Iris pigment epithelial cell (primary cell): ENCODE results near the gene DNAH1.

ENCODE experiments used
- DNase-seq: peaks from one replicate; pipeline ENCODE4 v3.0.0-alpha.2; 2011; ENCODE audit warnings: low read depth

The DNAH1 gene

DNA sequence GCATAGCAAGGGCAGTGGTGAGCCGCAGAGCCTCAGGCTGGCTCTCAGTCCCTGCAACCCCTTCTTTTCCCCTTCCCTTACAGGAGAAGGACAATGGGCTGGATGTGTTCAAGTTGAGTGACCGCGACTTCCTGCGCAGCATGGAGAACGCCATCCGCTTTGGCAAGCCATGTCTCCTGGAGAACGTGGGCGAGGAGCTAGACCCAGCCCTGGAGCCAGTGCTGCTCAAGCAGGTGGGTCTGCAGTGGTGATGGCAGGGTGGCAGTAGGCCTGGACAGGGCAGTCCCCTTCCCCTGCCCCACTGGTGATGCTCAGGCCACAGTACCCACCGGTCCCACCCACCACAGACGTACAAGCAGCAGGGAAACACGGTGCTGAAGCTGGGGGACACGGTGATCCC is 75.0 kb downstream of the DNAH1 start:
- DNase-seq, result no peak

DNA sequence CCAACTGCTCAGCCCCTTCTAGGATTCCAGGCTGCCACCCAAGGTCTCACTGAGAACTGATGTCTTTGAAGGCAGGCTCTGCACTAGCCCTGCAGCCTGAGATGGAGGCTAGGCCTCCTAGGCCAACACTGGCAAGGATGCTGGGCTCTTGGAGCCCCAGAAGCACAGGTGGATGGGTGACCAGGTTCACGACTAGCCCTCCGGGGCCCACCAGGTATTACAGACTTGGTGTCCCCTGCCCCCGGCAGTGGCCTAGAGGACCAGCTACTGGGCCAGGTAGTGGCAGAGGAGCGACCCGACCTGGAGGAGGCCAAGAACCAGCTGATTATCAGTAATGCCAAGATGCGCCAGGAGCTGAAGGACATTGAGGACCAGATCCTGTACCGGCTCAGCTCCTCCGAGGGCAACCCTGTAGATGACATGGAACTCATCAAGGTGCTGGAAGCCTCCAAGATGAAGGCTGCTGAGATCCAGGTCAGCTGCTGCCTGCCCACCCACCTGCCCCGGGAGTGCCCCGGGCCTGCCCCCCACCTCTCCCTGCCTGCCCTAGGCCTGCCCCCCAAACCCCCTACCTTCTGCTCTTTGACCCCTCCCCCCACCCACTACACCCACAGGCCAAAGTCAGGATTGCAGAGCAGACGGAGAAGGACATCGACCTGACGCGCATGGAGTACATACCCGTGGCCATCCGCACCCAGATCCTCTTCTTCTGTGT is 76.3 kb downstream of the DNAH1 start:
- no peak for DNase-seq

- no peak for DNase-seq
Observed at GRCh38 chr3:52393131-52393807, 77.2 kb downstream of the DNAH1 start.

DNA sequence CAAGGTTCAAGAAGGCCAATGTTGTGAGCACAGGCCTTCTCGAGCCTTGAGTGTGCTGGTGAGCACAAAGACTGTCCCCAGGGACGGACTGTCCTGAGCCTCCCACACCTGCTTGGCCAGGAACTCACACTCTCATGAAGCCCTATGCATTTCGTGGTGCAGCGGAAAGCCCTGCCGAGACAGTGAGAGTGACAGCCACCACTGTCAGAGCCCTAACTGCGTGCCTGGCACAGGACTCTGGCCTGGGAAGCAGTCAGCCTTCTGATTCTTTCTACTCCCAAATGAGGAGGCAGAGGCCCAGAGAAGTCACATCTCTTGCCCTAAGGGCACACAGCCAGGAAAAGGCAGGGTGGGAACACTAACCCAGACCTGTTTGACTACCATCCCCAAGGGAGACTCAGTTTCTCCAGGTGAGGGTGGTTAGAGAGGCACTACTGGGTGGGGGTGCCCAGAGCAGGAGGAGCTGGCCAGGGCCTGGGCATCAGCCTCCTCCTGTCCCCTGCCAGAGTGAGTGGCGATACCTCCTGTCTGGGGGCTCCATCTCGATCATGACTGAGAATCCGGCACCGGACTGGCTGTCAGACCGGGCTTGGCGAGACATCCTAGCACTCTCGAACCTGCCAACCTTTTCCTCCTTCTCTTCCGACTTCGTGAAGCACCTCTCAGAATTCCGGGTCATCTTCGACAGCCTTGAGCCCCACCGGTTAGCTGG is 78.0 kb downstream of the DNAH1 start:
- DNase-seq, result no peak

DNA sequence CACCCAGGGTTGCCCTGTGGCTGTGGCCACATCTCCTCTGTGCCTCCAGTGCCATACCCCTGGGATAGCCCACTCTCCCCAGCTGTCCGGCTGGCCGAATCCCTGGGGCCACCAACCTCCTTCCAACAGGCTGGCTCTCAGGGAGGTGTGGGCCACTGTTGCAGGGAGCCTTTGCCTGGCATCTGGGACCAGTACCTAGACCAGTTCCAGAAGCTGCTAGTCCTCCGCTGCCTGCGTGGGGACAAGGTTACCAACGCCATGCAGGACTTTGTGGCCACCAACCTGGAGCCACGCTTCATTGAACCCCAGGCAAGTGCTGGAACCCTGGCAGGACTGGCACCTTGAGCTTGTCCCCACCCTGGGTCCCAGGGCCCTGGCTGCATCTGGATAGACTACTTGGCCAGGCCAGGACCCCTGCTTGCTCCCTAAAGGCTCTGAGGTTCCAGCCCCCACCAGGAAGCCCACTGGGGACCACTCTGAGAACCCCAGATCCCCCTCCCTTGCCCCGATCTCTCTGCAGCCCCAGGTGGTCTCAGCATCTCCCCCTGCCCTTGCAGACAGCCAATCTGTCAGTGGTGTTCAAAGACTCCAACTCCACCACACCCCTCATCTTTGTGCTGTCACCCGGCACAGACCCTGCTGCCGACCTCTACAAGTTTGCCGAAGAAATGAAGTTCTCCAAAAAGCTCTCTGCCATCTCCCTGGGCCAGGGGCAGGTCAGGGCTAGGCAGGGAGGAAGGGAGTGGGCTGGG is 78.8 kb downstream of the DNAH1 start:
- DNase-seq, result no peak

- no peak for DNase-seq
Observed at GRCh38 chr3:52395503-52395865, 79.4 kb downstream of the DNAH1 start.

- no peak for DNase-seq
Observed at GRCh38 chr3:52396011-52396906, 80.1 kb downstream of the DNAH1 start.

GRCh38 chr3:52396907-52397591 is 80.9 kb downstream of the DNAH1 start:
- DNase-seq, result no peak

- no peak for DNase-seq
Observed at GRCh38 chr3:52397676-52398399, 81.7 kb downstream of the DNAH1 start.

DNA sequence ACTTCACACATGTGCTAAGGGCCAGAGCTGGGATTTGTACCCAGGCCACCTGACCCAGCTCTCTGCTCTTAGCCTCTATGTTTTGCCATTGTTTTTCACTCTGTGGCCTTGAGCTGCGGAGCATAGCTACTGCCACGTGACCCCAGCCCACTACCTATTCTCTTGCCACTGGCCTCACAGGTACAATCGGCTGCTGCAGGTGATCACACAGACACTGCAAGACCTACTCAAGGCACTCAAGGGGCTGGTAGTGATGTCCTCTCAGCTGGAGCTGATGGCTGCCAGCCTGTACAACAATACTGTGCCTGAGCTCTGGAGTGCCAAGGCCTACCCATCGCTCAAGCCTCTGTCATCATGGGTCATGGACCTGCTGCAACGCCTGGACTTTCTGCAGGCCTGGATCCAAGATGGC is 82.6 kb downstream of the DNAH1 start:
- DNase-seq, result no peak

DNA sequence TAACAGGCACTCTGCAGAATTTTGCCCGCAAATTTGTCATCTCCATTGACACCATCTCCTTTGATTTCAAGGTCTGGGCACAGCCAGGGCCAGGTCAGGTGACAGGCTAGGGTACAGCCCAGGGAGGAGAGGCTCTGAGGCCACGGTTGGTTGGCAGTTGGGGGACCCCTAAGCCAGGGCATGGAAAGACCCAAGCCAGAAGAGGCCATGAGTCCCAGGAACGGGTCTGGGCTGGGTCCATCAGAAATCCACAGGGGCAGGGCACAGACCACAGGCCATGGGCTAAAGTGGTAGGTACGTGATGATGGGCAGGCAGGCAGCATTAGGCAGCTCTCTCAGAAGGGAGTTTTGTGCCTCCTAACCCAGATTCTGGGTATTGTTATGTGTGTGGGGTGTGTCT is 83.0 kb downstream of the DNAH1 start:
- no peak for DNase-seq

DNA sequence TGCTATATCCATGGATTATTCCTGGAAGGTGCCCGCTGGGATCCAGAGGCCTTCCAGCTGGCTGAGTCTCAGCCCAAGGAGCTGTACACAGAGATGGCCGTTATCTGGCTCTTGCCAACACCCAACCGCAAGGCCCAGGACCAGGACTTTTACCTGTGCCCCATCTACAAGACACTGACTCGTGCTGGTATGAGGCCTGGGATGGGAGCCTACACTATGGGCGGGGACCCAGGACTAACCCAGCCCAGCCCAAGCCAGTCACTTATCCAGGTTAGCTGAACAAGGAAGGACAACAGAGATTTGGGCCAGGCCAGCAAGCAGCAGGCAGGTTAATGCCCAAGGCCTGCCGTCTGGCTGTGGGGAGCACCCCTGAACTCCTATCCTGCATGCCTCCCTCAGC is 83.5 kb downstream of the DNAH1 start:
- no peak for DNase-seq

DNA sequence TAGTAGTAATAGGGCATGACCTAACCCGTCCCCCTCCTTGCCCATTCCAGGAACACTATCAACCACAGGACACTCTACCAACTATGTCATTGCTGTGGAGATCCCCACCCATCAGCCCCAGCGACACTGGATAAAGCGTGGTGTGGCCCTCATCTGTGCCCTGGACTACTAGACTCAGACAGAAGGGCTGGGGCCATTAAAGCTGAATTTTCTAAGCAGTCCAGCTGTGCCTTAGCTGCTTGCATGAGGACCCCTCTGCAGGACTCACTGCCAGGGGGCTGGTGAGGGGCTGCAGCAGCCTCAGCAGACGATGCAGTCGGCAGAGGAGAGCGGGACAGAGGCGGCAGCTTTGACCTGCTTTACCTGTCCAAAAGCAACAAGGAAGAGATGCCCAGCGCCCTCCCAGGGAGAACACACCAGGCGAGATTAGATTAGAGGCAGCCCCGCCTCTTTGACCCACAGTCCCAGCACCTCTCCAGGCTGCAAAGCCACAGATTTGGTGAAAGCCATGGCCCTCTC is 84.2 kb downstream of the DNAH1 start:
- DNase-seq, result no peak

DNA sequence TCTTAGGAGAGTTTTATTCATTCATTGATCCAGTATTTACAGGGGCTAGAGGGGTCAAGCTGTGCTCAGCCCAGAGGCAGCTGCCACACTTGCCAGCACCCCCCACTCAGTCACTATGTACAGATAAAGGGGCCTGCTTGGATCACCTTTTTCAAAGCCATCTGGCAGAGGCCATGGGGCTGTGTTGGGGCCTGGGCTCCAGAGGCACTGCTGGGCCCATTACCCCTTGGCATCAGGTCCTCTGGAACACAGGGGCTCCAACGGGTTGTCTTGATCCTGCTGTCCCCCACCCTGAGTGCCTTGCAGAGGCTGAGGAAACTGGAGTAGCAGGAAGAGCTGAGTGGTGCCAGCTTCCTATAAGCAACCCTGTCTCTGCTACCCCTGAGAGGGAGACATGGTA is 84.9 kb downstream of the DNAH1 start:
- no peak for DNase-seq

DNA sequence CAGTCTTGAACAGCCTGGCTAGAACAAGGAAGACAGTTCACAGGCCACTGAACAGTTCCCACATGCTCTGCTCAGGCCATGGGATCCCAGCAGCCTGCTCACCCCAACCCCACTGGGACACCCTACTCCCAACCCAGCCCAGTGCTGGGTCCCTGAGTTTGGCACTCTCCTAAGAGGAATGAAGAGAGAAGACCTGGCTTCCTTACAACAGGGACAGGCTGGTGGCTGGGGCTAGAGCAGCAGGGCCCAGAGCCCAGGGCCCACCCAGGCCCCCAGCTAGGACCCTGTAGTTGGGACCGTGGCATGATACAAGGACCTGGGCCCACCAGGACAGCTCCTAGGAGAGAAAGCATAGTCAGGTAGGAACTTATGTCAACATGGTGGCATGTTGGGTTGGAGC is 85.4 kb downstream of the DNAH1 start:
- DNase-seq, result no peak

DNA sequence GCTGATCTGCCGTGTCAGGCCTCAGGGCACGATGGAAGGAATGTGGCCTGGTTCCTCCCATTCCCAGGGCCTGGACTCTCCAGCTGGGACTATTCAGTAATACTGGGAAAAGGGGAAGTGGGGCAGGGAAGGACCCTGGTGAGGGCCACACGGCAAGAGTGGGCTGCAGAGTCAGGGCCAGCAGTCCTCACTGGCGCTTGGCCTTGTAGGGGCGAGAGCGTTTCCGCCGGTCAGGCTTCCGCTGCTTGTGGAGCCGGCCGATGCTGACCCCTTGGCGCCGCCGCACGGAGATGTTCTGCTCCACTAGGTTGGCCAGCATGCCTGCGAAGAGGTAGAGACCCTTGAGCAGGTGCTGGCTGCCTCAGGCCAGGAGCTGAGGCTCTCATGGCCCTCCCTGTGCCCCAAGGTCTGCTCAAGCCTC is 86.0 kb downstream of the DNAH1 start:
- DNase-seq, result no peak

DNA sequence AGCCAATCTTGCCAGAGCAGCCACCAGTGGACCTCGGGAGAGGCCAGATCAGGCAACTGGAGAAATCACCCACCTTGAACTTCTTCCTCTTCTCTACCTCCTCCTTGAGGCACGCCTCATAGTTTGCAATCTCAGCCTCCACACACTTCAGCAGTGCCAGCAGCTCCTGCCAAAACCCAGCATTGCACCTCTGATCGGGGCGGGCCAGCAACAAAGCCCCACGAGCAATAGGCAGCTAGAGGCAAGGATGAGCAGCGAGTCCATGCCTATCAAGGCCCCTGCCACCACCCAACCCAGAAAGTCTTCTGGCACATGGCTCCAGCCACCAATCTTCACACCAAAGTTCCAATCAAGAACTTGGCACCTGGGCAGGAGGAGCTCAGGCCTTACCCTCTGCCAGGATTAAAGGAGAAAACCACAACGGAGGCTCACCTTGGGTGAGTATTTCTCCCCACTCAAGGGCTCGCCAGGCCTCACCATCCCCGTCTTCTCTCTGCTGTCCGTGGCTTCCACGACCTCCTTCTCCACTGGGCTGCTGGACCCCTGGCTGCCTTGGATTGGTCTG is 86.7 kb downstream of the DNAH1 start:
- DNase-seq, result no peak

- DNase-seq, result no peak
Observed at GRCh38 chr3:52403271-52403841, 87.2 kb downstream of the DNAH1 start.

- DNase-seq, result no peak
Observed at GRCh38 chr3:52403955-52404354, 87.8 kb downstream of the DNAH1 start.
